ENCODE results near the gene PAK4. TPM values are rescaled to one million over a fixed set of nuclear protein-coding genes. Genes with fewer than 3 reads are reported as not detected.

The PAK4 gene
- total and polyA plus RNA-seq, 2 of the 13 experiments (the other 11 are each of a cell fraction or from before 2014, with no cell fraction given), result 9.5 to 17.8 TPM

GRCh38 chr19:39109641-39110040 is 15.9 kb upstream of the PAK4 start:
- H3K4me1 ChIP-seq (ENCODE audit: insufficient read depth, low read length), result peaks cover under 1% of the 10 kb centered on the region; the same call in 1 of the 2 replicates
- no peaks in the 10 kb centered on the region for H3K79me2 ChIP-seq (ENCODE audit: insufficient read depth, low read length)
- no TSS peak for BruUV-seq (replicated peaks)
- H4K20me1 ChIP-seq (ENCODE audit: insufficient read depth, low read length), result no peaks in the 10 kb centered on the region
- intact Hi-C loops (cut with micrococcal nuclease; ENCODE audit: unreplicated experiment), result no loop called here
- in situ Hi-C loops (cut with HindIII; ENCODE audit: extremely low pct_ligation_motif_present, low pct_unique_long_range_greater_than_20kb), result no loop called here
- CTCF ChIA-PET (ENCODE audit: low intra/inter-chr PET ratio, low total read pairs), result interaction anchor here (1.1 kb wide), 1 partner anchor 219 kb away, joined by 3 read pairs; no protein-coding TSS in a partner anchor
- no peak overlapping the region for H3K27ac ChIP-seq (ENCODE audit: extremely low read length, insufficient read depth, low read length)
- H3K27me3 ChIP-seq (ENCODE audit: control insufficient read depth in 1 of 2, insufficient read depth in 2 of 2, low read length in 2 of 2), result peaks cover 2 to 21% of the 10 kb centered on the region in 2 experiments; a peak in 4 of 5 replicates
- TF ChIP-seq HINFP (CRISPR knock-in tag; IDR thresholded peaks at IDR 0.05; ENCODE audit: low read depth) (no peak), FOXP1 (IDR thresholded peaks at IDR 0.05) (no peak), FOXP1 (CRISPR knock-in tag; IDR thresholded peaks at IDR 0.05) (no peak), ZBTB40 (IDR thresholded peaks at IDR 0.05) (no peak), ZBTB40 (CRISPR knock-in tag; IDR thresholded peaks at IDR 0.05) (no peak), GATAD2A (CRISPR knock-in tag; IDR thresholded peaks at IDR 0.05) (no peak), DBP (CRISPR knock-in tag; IDR thresholded peaks at IDR 0.05; ENCODE audit: not compliant biosample characterization) (no peak), ZNF777 (CRISPR knock-in tag; IDR thresholded peaks at IDR 0.05) (no peak), ZNF629 (CRISPR knock-in tag; conservative IDR thresholded peaks at IDR 0.05) (no peak), HNF1B (CRISPR knock-in tag; IDR thresholded peaks at IDR 0.05) (no peak)
- no peaks in the 10 kb centered on the region for H3K9me3 ChIP-seq (ENCODE audit: low read length)
- POLR2A ChIA-PET, result no interaction called here
- ATAC-seq, result no peak
- H3K4me2 ChIP-seq (ENCODE audit: low read depth, low read length), result no peak overlapping the region
- no peaks in the 10 kb centered on the region for H3K36me3 ChIP-seq (replicated peaks in 1 of 2; ENCODE audit: control insufficient read depth in 1 of 2, insufficient read depth in 2 of 2, low read length in 2 of 2)
- H3K9ac ChIP-seq (ENCODE audit: insufficient read depth, low read depth, low read length), result no peak overlapping the region
- no peak for FAIRE-seq
- H3K4me3 ChIP-seq (replicated peaks in 1 of 3; ENCODE audit: insufficient read depth in 1 of 3, low read depth in 2 of 3, low read length in 3 of 3), result no peak overlapping the region
- no peak overlapping the region for H2AFZ ChIP-seq (ENCODE audit: low read length)
- DNase-seq (ENCODE audit: low spot score), result no peak

Data from HepG2 (cell line).